Neural cell (in vitro differentiated cells): ENCODE data around the gene UBN2. TPM values are rescaled to one million over a fixed set of nuclear protein-coding genes. Genes with fewer than 3 reads are reported as not detected.

Experiments used
- H2AFZ ChIP-seq: fragments of 200-600, 300-800 bp; sonication (generic), shearing (Covaris generic); 2 replicates; pipeline ENCODE4 v1.6.0; 2014; ENCODE audit warnings: low read depth, mild to moderate bottlenecking, antibody characterized with exemption, low read length, moderate library complexity
- H3F3A ChIP-seq: fragments of 200-600 bp; shearing (Covaris generic); 2 replicates; pipeline ENCODE4 v1.6.1; 2016; ENCODE audit warnings: mild to moderate bottlenecking, moderate library complexity, mixed read lengths, antibody characterized with exemption, low read length; ENCODE audit not compliant: insufficient read depth, poor library complexity, severe bottlenecking
- H3K27ac ChIP-seq: fragments of 200-600, 300-800 bp; sonication (generic), shearing (Covaris generic); 2 replicates; pipeline ENCODE4 v1.5.1; 2014; ENCODE audit warnings: mild to moderate bottlenecking, low read length, moderate library complexity
- H3K27me3 ChIP-seq: fragments of 300-800, 200-600 bp; sonication (generic), shearing (Covaris generic); 2 replicates; pipeline ENCODE4 v1.6.0; 2014; ENCODE audit warnings: mild to moderate bottlenecking, low read depth, low read length, moderate library complexity; ENCODE audit not compliant: insufficient read depth
- H3K36me3 ChIP-seq: fragments of 300-800, 200-600 bp; sonication (generic), shearing (Covaris generic); 2 replicates; pipeline ENCODE4 v1.5.1; 2014; ENCODE audit warnings: mild to moderate bottlenecking, antibody characterized with exemption, low read length, moderate library complexity; ENCODE audit not compliant: insufficient read depth
- H3K4me2 ChIP-seq: fragments of 300-800, 200-600 bp; sonication (generic), shearing (Covaris generic); 2 replicates; pipeline ENCODE4 v1.6.0; 2014; ENCODE audit warnings: mild to moderate bottlenecking, low read length
- H3K4me3 ChIP-seq: fragments of 300-800, 200-600 bp; sonication (generic), shearing (Covaris generic); 2 replicates; pipeline ENCODE4 v1.5.1; 2014; ENCODE audit warnings: mild to moderate bottlenecking, low read length, moderate library complexity
- H3K79me2 ChIP-seq: fragments of 200-600 bp; shearing (Covaris generic); replicated peaks from 2 replicates; pipeline ENCODE4 v1.6.0; 2014; ENCODE audit warnings: mild to moderate bottlenecking, low read length, moderate library complexity; ENCODE audit not compliant: insufficient read depth
- H3K9ac ChIP-seq: fragments of 300-800, 200-600 bp; sonication (generic), shearing (Covaris generic); 2 replicates; pipeline ENCODE4 v1.6.1; 2016; ENCODE audit warnings: mild to moderate bottlenecking, low read length, mixed read lengths
- H3K9me2 ChIP-seq: fragments of 200-600 bp; shearing (Covaris generic); 2 replicates; pipeline ENCODE4 v1.6.1; 2016; ENCODE audit warnings: mild to moderate bottlenecking, low read length, mixed read lengths; ENCODE audit not compliant: insufficient read depth
- H3K9me3 ChIP-seq: fragments of 200-600, 300-800 bp; sonication (generic), shearing (Covaris generic); 2 replicates; pipeline ENCODE4 v1.6.1; 2016; ENCODE audit warnings: mild to moderate bottlenecking, mixed run types, low read length, moderate library complexity, mixed read lengths
- H4K20me1 ChIP-seq: fragments of 200-600 bp; shearing (Covaris generic); 2 replicates; pipeline ENCODE4 v1.6.1; 2016; ENCODE audit warnings: mild to moderate bottlenecking, mixed run types; ENCODE audit not compliant: insufficient read depth
- EP300 ChIP-seq: fragments of 450-650 bp; conservative IDR thresholded peaks from 2 replicates; pipeline ENCODE4 v1.6.1; 2014; ENCODE audit warnings: antibody characterized with exemption, mild to moderate bottlenecking, moderate library complexity; ENCODE audit not compliant: poor library complexity, severe bottlenecking
- EZH2 ChIP-seq: fragments of 200-600, 300-800 bp; shearing (Covaris generic), sonication (generic); IDR thresholded peaks from 2 replicates; pipeline ENCODE4 v1.6.1; 2014; ENCODE audit warnings: antibody characterized with exemption, low read length, borderline replicate concordance, mild to moderate bottlenecking; ENCODE audit not compliant: insufficient read depth, poor library complexity, severe bottlenecking
- MXI1 ChIP-seq: fragments of 450-650 bp; conservative IDR thresholded peaks from 2 replicates; pipeline ENCODE4 v1.6.1; 2014; ENCODE audit warnings: antibody characterized with exemption, mild to moderate bottlenecking; ENCODE audit not compliant: poor library complexity, severe bottlenecking
- POLR2AphosphoS5 ChIP-seq: IDR thresholded peaks from 2 replicates; pipeline ENCODE4 v1.6.1; 2012
- RAD21 ChIP-seq: fragments of 450-650 bp; conservative IDR thresholded peaks from 2 replicates; pipeline ENCODE4 v1.6.1; 2014; ENCODE audit warnings: antibody characterized with exemption, mild to moderate bottlenecking, moderate library complexity
- SMC3 ChIP-seq: fragments of 450-650 bp; conservative IDR thresholded peaks from 2 replicates; pipeline ENCODE4 v1.6.1; 2014; ENCODE audit warnings: antibody characterized with exemption, mild to moderate bottlenecking, moderate library complexity; ENCODE audit not compliant: poor library complexity
- TAF1 ChIP-seq: IDR thresholded peaks from 2 replicates; pipeline ENCODE4 v1.6.1; 2012; ENCODE audit warnings: low read depth
- polyA plus RNA-seq: library from polyadenylated mRNA; depleted of rRNA; stranded (reverse); fragments of >200 nt; gene quantifications from 2 replicates; pipeline ENCODE4 v1.2.3, GENCODE V29; 2014
- TF ChIP-seq, protein P1 (sequence below): IDR thresholded peaks from 2 replicates; pipeline ENCODE4 v1.6.1; 2012; ENCODE audit warnings: borderline replicate concordance
- TF ChIP-seq, protein P2 (sequence below): fragments of 450-650 bp; IDR thresholded peaks from 2 replicates; pipeline ENCODE4 v1.5.1; 2014; ENCODE audit warnings: antibody characterized with exemption, mild to moderate bottlenecking, moderate library complexity; ENCODE audit not compliant: poor library complexity, severe bottlenecking

The UBN2 gene
- polyA plus RNA-seq, 1 donor from 2014 or later = 18.2 TPM

- no peaks in the 10 kb centered on the region for H3K9me2 ChIP-seq
- H3K4me2 ChIP-seq = no peak overlapping the region
- no peaks in the 10 kb centered on the region for H3K27me3 ChIP-seq
- no peak overlapping the region for H3K27ac ChIP-seq
- H3K9ac ChIP-seq = no peak overlapping the region
- H3K79me2 ChIP-seq = peaks cover 16% of the 10 kb centered on the region
- no peak overlapping the region for H2AFZ ChIP-seq
- H3K36me3 ChIP-seq = no peaks in the 10 kb centered on the region
- peak overlapping the region; percentile 93 for H3K4me3 ChIP-seq
- TF ChIP-seq MXI1 (no peak), SMC3 (no peak), EZH2 (no peak), RAD21 (no peak), EP300 (no peak), POLR2AphosphoS5 (no peak), TAF1 (no peak)
- TF ChIP-seq, protein P1, sequence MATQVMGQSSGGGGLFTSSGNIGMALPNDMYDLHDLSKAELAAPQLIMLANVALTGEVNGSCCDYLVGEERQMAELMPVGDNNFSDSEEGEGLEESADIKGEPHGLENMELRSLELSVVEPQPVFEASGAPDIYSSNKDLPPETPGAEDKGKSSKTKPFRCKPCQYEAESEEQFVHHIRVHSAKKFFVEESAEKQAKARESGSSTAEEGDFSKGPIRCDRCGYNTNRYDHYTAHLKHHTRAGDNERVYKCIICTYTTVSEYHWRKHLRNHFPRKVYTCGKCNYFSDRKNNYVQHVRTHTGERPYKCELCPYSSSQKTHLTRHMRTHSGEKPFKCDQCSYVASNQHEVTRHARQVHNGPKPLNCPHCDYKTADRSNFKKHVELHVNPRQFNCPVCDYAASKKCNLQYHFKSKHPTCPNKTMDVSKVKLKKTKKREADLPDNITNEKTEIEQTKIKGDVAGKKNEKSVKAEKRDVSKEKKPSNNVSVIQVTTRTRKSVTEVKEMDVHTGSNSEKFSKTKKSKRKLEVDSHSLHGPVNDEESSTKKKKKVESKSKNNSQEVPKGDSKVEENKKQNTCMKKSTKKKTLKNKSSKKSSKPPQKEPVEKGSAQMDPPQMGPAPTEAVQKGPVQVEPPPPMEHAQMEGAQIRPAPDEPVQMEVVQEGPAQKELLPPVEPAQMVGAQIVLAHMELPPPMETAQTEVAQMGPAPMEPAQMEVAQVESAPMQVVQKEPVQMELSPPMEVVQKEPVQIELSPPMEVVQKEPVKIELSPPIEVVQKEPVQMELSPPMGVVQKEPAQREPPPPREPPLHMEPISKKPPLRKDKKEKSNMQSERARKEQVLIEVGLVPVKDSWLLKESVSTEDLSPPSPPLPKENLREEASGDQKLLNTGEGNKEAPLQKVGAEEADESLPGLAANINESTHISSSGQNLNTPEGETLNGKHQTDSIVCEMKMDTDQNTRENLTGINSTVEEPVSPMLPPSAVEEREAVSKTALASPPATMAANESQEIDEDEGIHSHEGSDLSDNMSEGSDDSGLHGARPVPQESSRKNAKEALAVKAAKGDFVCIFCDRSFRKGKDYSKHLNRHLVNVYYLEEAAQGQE = no peak
- TF ChIP-seq, protein P2, sequence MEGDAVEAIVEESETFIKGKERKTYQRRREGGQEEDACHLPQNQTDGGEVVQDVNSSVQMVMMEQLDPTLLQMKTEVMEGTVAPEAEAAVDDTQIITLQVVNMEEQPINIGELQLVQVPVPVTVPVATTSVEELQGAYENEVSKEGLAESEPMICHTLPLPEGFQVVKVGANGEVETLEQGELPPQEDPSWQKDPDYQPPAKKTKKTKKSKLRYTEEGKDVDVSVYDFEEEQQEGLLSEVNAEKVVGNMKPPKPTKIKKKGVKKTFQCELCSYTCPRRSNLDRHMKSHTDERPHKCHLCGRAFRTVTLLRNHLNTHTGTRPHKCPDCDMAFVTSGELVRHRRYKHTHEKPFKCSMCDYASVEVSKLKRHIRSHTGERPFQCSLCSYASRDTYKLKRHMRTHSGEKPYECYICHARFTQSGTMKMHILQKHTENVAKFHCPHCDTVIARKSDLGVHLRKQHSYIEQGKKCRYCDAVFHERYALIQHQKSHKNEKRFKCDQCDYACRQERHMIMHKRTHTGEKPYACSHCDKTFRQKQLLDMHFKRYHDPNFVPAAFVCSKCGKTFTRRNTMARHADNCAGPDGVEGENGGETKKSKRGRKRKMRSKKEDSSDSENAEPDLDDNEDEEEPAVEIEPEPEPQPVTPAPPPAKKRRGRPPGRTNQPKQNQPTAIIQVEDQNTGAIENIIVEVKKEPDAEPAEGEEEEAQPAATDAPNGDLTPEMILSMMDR = no peak
- peaks cover 9% of the 10 kb centered on the region for H3F3A ChIP-seq
- no peaks in the 10 kb centered on the region for H3K9me3 ChIP-seq
- no peaks in the 10 kb centered on the region for H4K20me1 ChIP-seq
Measured at GRCh38 chr7:139339025-139339424, 108.0 kb downstream of the UBN2 start.

DNA sequence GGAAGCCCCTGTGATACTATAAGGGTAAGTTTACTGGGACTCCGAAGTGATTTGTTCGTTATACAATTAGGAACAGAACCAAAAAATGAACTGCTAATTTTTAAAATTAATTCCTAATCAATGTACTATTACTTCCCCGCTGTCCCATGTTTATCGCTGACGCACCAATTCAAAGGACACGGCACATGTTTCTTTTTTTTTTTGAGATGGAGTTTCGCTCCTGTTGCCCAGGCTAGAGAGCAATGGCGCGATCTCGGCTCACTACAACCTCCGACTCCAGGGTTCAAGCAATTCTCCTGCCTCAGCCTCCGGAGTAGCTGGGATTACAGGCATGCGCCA, 108.6 kb downstream of the UBN2 start:
- peak overlapping the region; percentile 93 for H3K4me3 ChIP-seq
- no peaks in the 10 kb centered on the region for H3K9me3 ChIP-seq
- no peaks in the 10 kb centered on the region for H3K36me3 ChIP-seq
- H3K27me3 ChIP-seq = no peaks in the 10 kb centered on the region
- TF ChIP-seq RAD21 (no peak), MXI1 (no peak), SMC3 (no peak), EZH2 (no peak), POLR2AphosphoS5 (no peak), EP300 (no peak), TAF1 (no peak)
- TF ChIP-seq, protein P1 = no peak
- TF ChIP-seq, protein P2 = no peak
- peak overlapping the region; percentile 36 for H2AFZ ChIP-seq
- H3F3A ChIP-seq = peaks cover 9% of the 10 kb centered on the region
- peak overlapping the region; percentile 100 for H3K9ac ChIP-seq
- H3K4me2 ChIP-seq = no peak overlapping the region
- no peaks in the 10 kb centered on the region for H4K20me1 ChIP-seq
- H3K9me2 ChIP-seq = no peaks in the 10 kb centered on the region
- peak overlapping the region; percentile 99 for H3K27ac ChIP-seq
- peaks cover 16% of the 10 kb centered on the region for H3K79me2 ChIP-seq
